ENCODE measurements around the gene TMEM135. TPM values are rescaled to one million over a fixed set of nuclear protein-coding genes. Genes with fewer than 3 reads are reported as not detected.
A peak's percentile ranks its signal among the peaks of the same experiment; 100 is the strongest.

The TMEM135 gene
- total RNA-seq, 2 experiments from 2014 or later = 21.8 to 24.8 TPM

GRCh38 chr11:87228820-87229219 is 191.1 kb downstream of the TMEM135 start:
- peaks cover 16% of the 10 kb centered on the region for H3K36me3 Mint-ChIP-seq (ENCODE audit: low read depth)
- no peaks in the 10 kb centered on the region for H3K4me1 Mint-ChIP-seq (ENCODE audit: low read depth)
- H3K27ac Mint-ChIP-seq = no peak overlapping the region
- no peak overlapping the region for H3K4me3 Mint-ChIP-seq
- intact Hi-C loops (cut with micrococcal nuclease) = no loop called here
- CTCF ChIA-PET = no interaction called here
- H3K27me3 Mint-ChIP-seq (ENCODE audit: low read depth) = no peaks in the 10 kb centered on the region
- DNase-seq = no peak
- peaks cover 19% of the 10 kb centered on the region for H3K9me3 Mint-ChIP-seq

- Mint-ChIP-seq H3K4me3 (no peak overlapping the region), H3K27ac (no peak overlapping the region), H3K9me3 (peaks cover 19% of the 10 kb centered on the region), H3K36me3 (ENCODE audit: low read depth) (peaks cover 16% of the 10 kb centered on the region), H3K27me3 (ENCODE audit: low read depth) (no peaks in the 10 kb centered on the region), H3K4me1 (ENCODE audit: low read depth) (no peaks in the 10 kb centered on the region)
- CTCF ChIA-PET = no interaction called here
- intact Hi-C loops (cut with micrococcal nuclease) = no loop called here
- no peak for DNase-seq
Measured at GRCh38 chr11:87230995-87231394, 193.3 kb downstream of the TMEM135 start.

GRCh38 chr11:87232320-87232719 is 194.6 kb downstream of the TMEM135 start:
- H3K36me3 Mint-ChIP-seq (ENCODE audit: low read depth) = peaks cover 21% of the 10 kb centered on the region
- H3K9me3 Mint-ChIP-seq = peaks cover 19% of the 10 kb centered on the region
- CTCF ChIA-PET = no interaction called here
- H3K27ac Mint-ChIP-seq = no peak overlapping the region
- H3K4me1 Mint-ChIP-seq (ENCODE audit: low read depth) = no peaks in the 10 kb centered on the region
- no peak overlapping the region for H3K4me3 Mint-ChIP-seq
- intact Hi-C loops (cut with micrococcal nuclease) = no loop called here
- no peaks in the 10 kb centered on the region for H3K27me3 Mint-ChIP-seq (ENCODE audit: low read depth)
- no peak for DNase-seq

- Mint-ChIP-seq H3K36me3 (ENCODE audit: low read depth) (peaks cover 21% of the 10 kb centered on the region), H3K27me3 (ENCODE audit: low read depth) (no peaks in the 10 kb centered on the region), H3K9me3 (peaks cover 17% of the 10 kb centered on the region), H3K27ac (no peak overlapping the region), H3K4me3 (no peak overlapping the region), H3K4me1 (ENCODE audit: low read depth) (no peaks in the 10 kb centered on the region)
- CTCF ChIA-PET = no interaction called here
- intact Hi-C loops (cut with micrococcal nuclease) = no loop called here
- DNase-seq = no peak
Measured at GRCh38 chr11:87235366-87235765, 197.6 kb downstream of the TMEM135 start.

- intact Hi-C loops (cut with micrococcal nuclease) = no loop called here
- no peak overlapping the region for H3K4me3 Mint-ChIP-seq
- DNase-seq = no peak
- H3K36me3 Mint-ChIP-seq (ENCODE audit: low read depth) = peaks cover 17% of the 10 kb centered on the region
- H3K27me3 Mint-ChIP-seq (ENCODE audit: low read depth) = no peaks in the 10 kb centered on the region
- H3K4me1 Mint-ChIP-seq (ENCODE audit: low read depth) = no peaks in the 10 kb centered on the region
- CTCF ChIA-PET = no interaction called here
- no peak overlapping the region for H3K27ac Mint-ChIP-seq
- peaks cover 13% of the 10 kb centered on the region for H3K9me3 Mint-ChIP-seq
Measured at GRCh38 chr11:87236368-87236767, 198.6 kb downstream of the TMEM135 start.

- Mint-ChIP-seq H3K36me3 (ENCODE audit: low read depth) (peaks cover 10% of the 10 kb centered on the region), H3K4me3 (no peak overlapping the region), H3K4me1 (ENCODE audit: low read depth) (no peaks in the 10 kb centered on the region), H3K9me3 (peaks cover 1% of the 10 kb centered on the region), H3K27me3 (ENCODE audit: low read depth) (no peaks in the 10 kb centered on the region), H3K27ac (no peak overlapping the region)
- no peak for DNase-seq
- CTCF ChIA-PET = interaction anchor here (1.2 kb wide), 1 partner anchor 24 kb away, joined by 4 read pairs; no protein-coding TSS in a partner anchor
- intact Hi-C loops (cut with micrococcal nuclease) = no loop called here
Measured at GRCh38 chr11:87239001-87239400, 201.3 kb downstream of the TMEM135 start.

- intact Hi-C loops (cut with micrococcal nuclease) = no loop called here
- H3K36me3 Mint-ChIP-seq (ENCODE audit: low read depth) = peaks cover 12% of the 10 kb centered on the region
- DNase-seq = no peak
- no peak overlapping the region for H3K4me3 Mint-ChIP-seq
- peaks cover 1% of the 10 kb centered on the region for H3K9me3 Mint-ChIP-seq
- H3K27ac Mint-ChIP-seq = no peak overlapping the region
- H3K4me1 Mint-ChIP-seq (ENCODE audit: low read depth) = no peaks in the 10 kb centered on the region
- H3K27me3 Mint-ChIP-seq (ENCODE audit: low read depth) = no peaks in the 10 kb centered on the region
- CTCF ChIA-PET = interaction anchor here (1.2 kb wide), 1 partner anchor 23 kb away, joined by 4 read pairs; no protein-coding TSS in a partner anchor
Measured at GRCh38 chr11:87239531-87239930, 201.8 kb downstream of the TMEM135 start.

GRCh38 chr11:87251560-87251959 is 213.8 kb downstream of the TMEM135 start:
- Mint-ChIP-seq H3K4me3 (no peak overlapping the region), H3K4me1 (ENCODE audit: low read depth) (peaks cover 29% of the 10 kb centered on the region), H3K9me3 (peaks cover 3% of the 10 kb centered on the region), H3K27me3 (ENCODE audit: low read depth) (no peaks in the 10 kb centered on the region), H3K27ac (no peak overlapping the region), H3K36me3 (ENCODE audit: low read depth) (peaks cover 2% of the 10 kb centered on the region)
- intact Hi-C loops (cut with micrococcal nuclease) = loop anchor here (5.0 kb wide), 2 partner anchors 444 to 1304 kb away; no protein-coding TSS in a partner anchor
- CTCF ChIA-PET = no interaction called here
- no peak for DNase-seq

- intact Hi-C loops (cut with micrococcal nuclease) = loop anchor here (1.0 to 5.0 kb wide), 7 partner anchors 38 to 1306 kb away; partner anchors contain the start of gene TMEM135
Measured at GRCh38 chr11:87252869-87253268, 215.1 kb downstream of the TMEM135 start.

GRCh38 chr11:87254562-87254961 is 216.8 kb downstream of the TMEM135 start:
- Mint-ChIP-seq H3K4me3 (no peak overlapping the region), H3K36me3 (ENCODE audit: low read depth) (peaks cover 3% of the 10 kb centered on the region), H3K9me3 (peaks cover 2% of the 10 kb centered on the region), H3K4me1 (ENCODE audit: low read depth) (peaks cover 23% of the 10 kb centered on the region), H3K27me3 (ENCODE audit: low read depth) (no peaks in the 10 kb centered on the region), H3K27ac (no peak overlapping the region)
- no peak for DNase-seq
- intact Hi-C loops (cut with micrococcal nuclease) = loop anchor here (5.0 kb wide), 2 partner anchors 447 to 1307 kb away; no protein-coding TSS in a partner anchor
- CTCF ChIA-PET = interaction anchor here (1.0 kb wide), 1 partner anchor 34 kb away, joined by 3 read pairs; no protein-coding TSS in a partner anchor

More at GRCh38 chr11:87252869-87253268, 215.1 kb downstream of the TMEM135 start:
- Mint-ChIP-seq H3K36me3 (ENCODE audit: low read depth) (peaks cover 1% of the 10 kb centered on the region), H3K27me3 (ENCODE audit: low read depth) (no peaks in the 10 kb centered on the region), H3K4me3 (no peak overlapping the region), H3K9me3 (peaks cover 2% of the 10 kb centered on the region), H3K27ac (peak overlapping the region; percentile 14), H3K4me1 (ENCODE audit: low read depth) (peaks cover 29% of the 10 kb centered on the region)
- no peak for DNase-seq
- CTCF ChIA-PET = no interaction called here

- intact Hi-C loops (cut with micrococcal nuclease) = no loop called here
- CTCF ChIA-PET = interaction anchor here (1.0 kb wide), 1 partner anchor 33 kb away, joined by 3 read pairs; no protein-coding TSS in a partner anchor
- H3K4me1 Mint-ChIP-seq (ENCODE audit: low read depth) = peaks cover 23% of the 10 kb centered on the region
- H3K4me3 Mint-ChIP-seq = no peak overlapping the region
- H3K36me3 Mint-ChIP-seq (ENCODE audit: low read depth) = peaks cover 3% of the 10 kb centered on the region
- H3K27me3 Mint-ChIP-seq (ENCODE audit: low read depth) = no peaks in the 10 kb centered on the region
- H3K9me3 Mint-ChIP-seq = peaks cover 2% of the 10 kb centered on the region
- H3K27ac Mint-ChIP-seq = no peak overlapping the region
- no peak for DNase-seq
Measured at GRCh38 chr11:87255589-87255988, 217.9 kb downstream of the TMEM135 start.

GRCh38 chr11:87256694-87257340 is 219.1 kb downstream of the TMEM135 start:
- peaks cover 3% of the 10 kb centered on the region for H3K36me3 Mint-ChIP-seq (ENCODE audit: low read depth)
- intact Hi-C loops (cut with micrococcal nuclease) = no loop called here
- no peaks in the 10 kb centered on the region for H3K27me3 Mint-ChIP-seq (ENCODE audit: low read depth)
- peaks cover 2% of the 10 kb centered on the region for H3K9me3 Mint-ChIP-seq
- CTCF ChIA-PET = interaction anchor here (0.5 kb wide), 1 partner anchor 284 kb away, joined by 3 read pairs; no protein-coding TSS in a partner anchor
- H3K4me1 Mint-ChIP-seq (ENCODE audit: low read depth) = peaks cover 17% of the 10 kb centered on the region
- no peak for DNase-seq
- H3K4me3 Mint-ChIP-seq = no peak overlapping the region
- no peak overlapping the region for H3K27ac Mint-ChIP-seq

Measured in activated naive CD4-positive, alpha-beta T cell treated with anti-CD3 and anti-CD28 coated beads for 36 hours (primary cell).